Kidney epithelial cell (primary cell): ENCODE measurements around the gene GLIS1. TPM values are rescaled to one million over a fixed set of nuclear protein-coding genes. Genes with fewer than 3 reads are reported as not detected.

Experiments used
- DNase-seq: peaks from one replicate; pipeline ENCODE4 v3.0.0-alpha.2; 2010; ENCODE audit warnings: low read depth
- H3K27me3 ChIP-seq: 2 replicates; pipeline ENCODE4 v1.6.0; 2011; ENCODE audit warnings: low read length; ENCODE audit not compliant: control insufficient read depth, insufficient read depth
- H3K36me3 ChIP-seq: 2 replicates; pipeline ENCODE4 v1.5.1; 2011; ENCODE audit warnings: low read length; ENCODE audit not compliant: control insufficient read depth, insufficient read depth
- H3K4me3 ChIP-seq: 2 replicates; pipeline ENCODE4 v1.5.1; 2011; ENCODE audit warnings: low read depth, mild to moderate bottlenecking, control low read depth, low read length
- total RNA-seq: library from RNA; depleted of rRNA; stranded (reverse); fragments of >200 nt; gene quantifications from 2 replicates; pipeline ENCODE4 v1.2.3, GENCODE V29; 2015
- TF ChIP-seq, protein P1 (sequence below): IDR thresholded peaks from 2 replicates; pipeline ENCODE4 v1.5.1; 2011; ENCODE audit warnings: mild to moderate bottlenecking, moderate library complexity, low read length, control low read depth, inconsistent platforms; ENCODE audit not compliant: insufficient read depth, poor library complexity, severe bottlenecking

Gene GLIS1
- total RNA-seq, 1 donor from 2014 or later, result 0.63 TPM

DNA sequence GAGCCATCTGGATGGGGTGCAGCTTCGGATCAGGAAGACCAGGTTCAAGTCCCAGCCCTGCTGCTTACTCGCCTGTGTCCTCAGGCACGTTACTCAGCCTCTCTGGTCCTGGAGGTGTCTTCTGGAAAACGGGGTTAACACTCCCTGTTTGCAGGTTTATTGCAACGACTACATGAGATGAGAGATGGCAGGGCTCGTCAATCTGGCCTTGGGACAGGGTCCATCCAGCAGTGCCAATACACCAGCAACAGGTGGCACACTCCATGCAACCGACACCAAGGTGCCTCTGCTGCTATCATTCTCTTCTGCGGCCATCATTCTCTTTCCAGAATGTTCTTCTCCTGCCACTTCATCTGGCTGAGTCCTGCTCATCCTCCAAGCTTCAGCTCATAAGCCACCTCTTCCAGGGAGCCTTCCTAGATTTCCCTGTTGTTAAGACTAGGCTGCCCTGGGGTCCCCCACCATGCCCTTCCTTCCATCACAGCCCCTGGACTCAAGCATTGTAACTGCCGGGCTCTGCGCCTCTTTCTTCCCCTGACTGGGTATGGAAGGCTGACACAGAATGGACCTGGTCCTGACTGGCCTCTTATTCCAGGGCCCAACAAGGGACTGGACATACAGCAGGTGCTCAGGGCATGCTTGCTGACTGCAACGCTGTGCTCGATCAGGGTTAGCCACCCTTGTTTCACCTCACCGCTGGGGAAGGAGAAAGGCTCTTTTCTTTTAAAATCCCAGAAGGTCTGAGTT, 192.4 kb downstream of the GLIS1 start:
- DNase-seq, result no peak
- H3K4me3 ChIP-seq, result no peak overlapping the region
- peaks cover 13% of the 10 kb centered on the region for H3K27me3 ChIP-seq
- TF ChIP-seq, protein P1, sequence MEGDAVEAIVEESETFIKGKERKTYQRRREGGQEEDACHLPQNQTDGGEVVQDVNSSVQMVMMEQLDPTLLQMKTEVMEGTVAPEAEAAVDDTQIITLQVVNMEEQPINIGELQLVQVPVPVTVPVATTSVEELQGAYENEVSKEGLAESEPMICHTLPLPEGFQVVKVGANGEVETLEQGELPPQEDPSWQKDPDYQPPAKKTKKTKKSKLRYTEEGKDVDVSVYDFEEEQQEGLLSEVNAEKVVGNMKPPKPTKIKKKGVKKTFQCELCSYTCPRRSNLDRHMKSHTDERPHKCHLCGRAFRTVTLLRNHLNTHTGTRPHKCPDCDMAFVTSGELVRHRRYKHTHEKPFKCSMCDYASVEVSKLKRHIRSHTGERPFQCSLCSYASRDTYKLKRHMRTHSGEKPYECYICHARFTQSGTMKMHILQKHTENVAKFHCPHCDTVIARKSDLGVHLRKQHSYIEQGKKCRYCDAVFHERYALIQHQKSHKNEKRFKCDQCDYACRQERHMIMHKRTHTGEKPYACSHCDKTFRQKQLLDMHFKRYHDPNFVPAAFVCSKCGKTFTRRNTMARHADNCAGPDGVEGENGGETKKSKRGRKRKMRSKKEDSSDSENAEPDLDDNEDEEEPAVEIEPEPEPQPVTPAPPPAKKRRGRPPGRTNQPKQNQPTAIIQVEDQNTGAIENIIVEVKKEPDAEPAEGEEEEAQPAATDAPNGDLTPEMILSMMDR, result no peak
- H3K36me3 ChIP-seq, result no peaks in the 10 kb centered on the region

DNA sequence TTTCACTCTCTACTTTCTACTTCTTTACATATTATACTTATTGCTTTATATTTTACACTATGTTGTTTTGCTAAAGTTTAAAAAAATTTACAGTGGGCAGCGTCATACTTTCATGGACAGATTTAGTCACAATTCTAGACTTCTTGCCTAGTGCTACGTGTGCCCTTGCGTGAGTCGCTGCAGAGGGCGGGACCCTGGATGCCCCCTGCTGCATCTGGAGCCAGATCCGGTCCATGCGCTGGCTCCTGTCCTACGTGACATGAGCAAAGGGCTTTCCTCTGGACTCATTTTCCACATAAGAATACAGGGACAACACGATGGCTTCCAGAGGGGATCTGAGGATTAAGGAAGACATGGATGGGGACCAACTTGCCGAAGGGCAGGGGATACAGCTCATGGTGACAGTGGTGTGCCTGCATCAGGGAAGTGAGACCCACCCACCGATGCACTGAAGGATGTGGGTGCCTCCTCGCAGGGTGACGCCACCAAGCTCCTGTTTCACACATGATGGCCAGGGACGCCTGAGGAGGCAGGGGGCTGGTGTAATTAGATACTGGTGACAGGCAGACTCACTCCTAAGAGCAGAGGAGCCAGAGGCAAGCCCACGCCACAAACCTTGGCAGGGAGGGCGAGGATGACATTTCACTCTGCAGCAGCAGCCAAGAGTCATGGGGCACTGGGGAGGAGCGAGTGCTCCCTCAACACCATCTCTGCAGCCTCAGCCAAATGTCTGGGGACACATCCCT, 193.1 kb downstream of the GLIS1 start:
- TF ChIP-seq, protein P1, result no peak
- Histone ChIP-seq H3K27me3 (peaks cover 13% of the 10 kb centered on the region), H3K4me3 (no peak overlapping the region), H3K36me3 (no peaks in the 10 kb centered on the region)
- DNase-seq, result no peak

DNA sequence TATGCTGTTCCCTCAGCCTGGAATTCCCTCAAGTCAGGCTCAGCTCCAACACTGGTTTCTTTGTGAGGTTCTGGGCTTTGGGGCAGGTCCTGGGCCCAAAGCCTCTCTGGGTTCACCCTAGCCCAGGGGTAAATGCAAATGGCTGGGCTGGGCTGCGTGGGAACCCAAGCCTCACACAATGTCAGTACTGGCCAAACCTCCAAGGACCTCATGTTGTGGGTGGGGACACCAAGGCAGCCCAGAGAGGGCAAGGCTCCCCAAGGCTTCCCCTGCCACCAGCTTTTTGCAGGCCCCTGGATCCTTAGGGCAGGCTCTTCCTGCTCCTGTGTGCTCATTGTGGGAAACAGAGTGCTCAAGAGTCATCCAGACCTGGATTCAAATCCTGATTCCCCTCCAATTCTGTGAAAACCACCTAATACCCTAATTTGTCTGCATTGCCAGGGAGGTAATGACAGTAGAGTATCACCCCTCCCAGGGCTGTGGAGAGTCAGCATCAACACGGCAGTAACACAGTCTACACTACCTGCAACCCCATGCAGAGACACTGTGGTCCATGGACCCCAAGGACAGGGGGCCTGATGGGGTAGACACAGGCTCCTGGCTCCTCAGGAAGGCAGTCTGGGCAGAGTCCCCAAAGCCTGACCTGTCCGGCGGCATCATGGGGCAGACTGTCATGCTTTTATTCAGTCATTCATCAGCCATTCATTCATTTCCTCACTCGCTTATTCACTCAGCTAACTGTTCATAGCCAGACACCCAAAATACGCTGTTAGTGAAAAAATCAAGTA, 194.0 kb downstream of the GLIS1 start:
- TF ChIP-seq, protein P1, result no peak
- no peak for DNase-seq
- H3K27me3 ChIP-seq, result peaks cover 13% of the 10 kb centered on the region
- no peaks in the 10 kb centered on the region for H3K36me3 ChIP-seq
- no peak overlapping the region for H3K4me3 ChIP-seq

DNA sequence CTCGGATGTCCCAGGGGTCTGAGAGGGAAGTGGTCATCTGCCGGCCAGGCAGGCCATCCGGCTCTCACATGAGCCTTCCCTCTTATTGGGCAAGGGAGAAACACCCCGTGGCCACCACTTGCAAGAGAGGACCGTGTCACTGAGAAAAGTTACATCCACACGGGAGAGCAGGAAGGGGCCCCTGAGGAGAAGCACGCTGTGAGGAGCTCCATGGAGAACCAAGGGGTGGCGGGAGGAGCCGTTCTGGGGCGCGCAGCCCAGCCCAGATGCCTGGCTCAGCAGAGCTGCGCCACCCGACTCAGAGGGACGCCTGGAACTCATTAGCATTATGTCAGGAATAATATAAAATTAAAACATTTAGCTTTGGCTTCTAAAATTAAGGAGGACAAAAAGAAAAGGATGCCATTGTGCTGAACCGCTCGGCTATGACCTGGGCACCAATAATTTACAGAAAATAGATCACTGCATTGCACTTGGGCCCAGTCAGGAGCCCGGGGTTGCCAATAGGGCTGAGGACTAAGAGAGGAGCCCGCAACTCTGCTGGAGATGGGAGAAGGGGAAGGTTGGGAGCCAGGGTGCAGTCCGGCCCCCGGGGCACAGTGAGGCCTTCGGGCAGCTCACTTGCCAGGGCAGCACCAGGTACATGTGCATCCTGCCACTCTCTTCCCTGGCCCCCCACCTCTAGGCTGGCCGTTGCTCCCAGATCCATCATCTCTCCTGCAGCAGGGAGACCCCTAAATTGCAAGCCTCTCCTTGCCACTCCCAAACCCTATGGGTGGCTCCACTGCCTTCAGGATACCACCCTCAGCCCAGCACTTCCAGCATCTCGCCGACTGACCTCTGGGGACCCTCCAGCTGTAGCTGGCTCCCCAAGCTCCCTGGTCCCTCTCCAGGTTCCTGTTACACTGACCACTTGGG, 194.9 kb downstream of the GLIS1 start:
- TF ChIP-seq, protein P1, result no peak
- H3K36me3 ChIP-seq, result no peaks in the 10 kb centered on the region
- peaks cover 13% of the 10 kb centered on the region for H3K27me3 ChIP-seq
- no peak for DNase-seq
- H3K4me3 ChIP-seq, result no peak overlapping the region

DNA sequence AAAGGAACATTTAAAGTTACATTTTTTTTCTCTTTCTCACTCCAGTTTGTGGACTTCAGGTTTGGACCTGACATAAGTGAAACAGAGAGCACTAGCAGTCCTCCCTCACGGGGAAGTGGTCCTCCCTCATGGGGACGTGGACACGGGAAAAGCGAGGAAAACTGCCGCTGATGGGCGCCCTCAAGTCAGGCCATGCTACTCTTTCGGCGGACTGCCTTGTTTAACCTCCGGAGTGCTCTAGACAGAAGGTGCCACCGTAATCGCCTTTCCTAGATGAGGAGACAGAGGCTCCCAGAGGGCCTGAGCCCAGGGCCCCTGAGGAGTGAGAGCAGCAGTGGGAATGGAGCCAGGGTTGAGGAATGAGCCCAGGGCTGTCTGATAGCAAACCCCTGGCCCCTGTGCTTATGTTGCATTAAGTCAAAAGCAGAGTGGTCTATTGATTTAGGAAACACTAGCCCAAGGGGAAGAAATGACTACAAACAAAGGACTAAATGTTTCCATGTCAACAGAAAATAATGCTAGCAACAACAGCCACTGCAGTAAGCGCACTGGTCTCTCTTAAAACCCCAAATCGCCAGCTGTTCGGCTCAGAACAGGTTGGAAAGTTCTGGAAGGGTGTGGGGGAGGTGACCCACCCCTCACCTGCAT, 195.7 kb downstream of the GLIS1 start:
- DNase-seq, result no peak
- Histone ChIP-seq H3K36me3 (no peaks in the 10 kb centered on the region), H3K4me3 (no peak overlapping the region), H3K27me3 (peaks cover 13% of the 10 kb centered on the region)
- TF ChIP-seq, protein P1, result no peak
